ENCODE results near the gene PI4KA.
"Not testable (repeated sequence)": the region's sequence is repeated elsewhere in the genome, so short reads cannot be mapped to it uniquely, and the experiment has no call there.

The PI4KA gene

GRCh38 chr22:20825624-20826023 lies 33.0 kb downstream of the PI4KA start:
- TF ChIP-seq CTCF (IDR thresholded peaks at IDR 0.05) (no peak), ZFX (IDR thresholded peaks at IDR 0.05; ENCODE audit: borderline replicate concordance) (no peak)
- H3K27ac ChIP-seq = no peak overlapping the region

DNA sequence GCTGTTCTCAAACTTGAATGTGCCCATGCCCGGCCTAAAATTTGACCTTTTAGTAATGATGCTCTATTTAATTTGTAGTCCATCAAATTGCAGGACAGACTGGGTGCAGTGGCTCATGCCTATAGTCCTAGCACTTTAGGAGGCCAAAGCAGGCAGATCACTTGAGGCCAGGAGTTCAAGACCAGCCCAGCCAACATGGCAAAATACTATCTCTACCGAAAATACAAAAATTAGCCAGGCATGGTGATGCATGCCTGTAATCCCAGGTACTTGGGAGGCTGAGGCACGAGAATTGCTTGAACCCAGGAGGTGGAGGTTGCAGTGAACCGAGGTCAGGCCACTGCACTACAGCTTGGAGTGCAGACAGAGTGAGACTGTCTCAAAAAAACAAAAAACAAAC lies 33.4 kb downstream of the PI4KA start:
- H3K27ac ChIP-seq = not testable (repeated sequence)

DNA sequence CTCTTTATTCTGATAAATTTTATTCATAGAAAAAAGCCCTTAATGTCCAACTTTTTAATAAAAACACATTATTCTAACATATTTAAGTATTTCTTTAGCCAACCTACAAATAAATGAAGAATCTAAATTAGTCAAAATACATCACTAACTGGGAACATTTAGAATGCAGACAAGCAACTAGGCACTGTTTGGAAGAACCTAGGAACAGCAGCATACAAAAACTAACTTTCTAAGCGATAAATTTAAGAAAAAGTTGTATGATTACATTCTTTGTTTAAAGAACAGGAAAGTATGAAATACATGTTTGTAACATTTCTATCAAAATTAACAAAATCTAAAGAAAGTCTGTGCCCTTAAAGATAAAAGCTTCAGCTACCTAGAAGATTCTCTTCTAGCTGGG lies 35.3 kb downstream of the PI4KA start:
- H3K27ac ChIP-seq = no peak overlapping the region
- TF ChIP-seq ZFX (IDR thresholded peaks at IDR 0.05; ENCODE audit: borderline replicate concordance) (no peak), CTCF (IDR thresholded peaks at IDR 0.05) (no peak)

GRCh38 chr22:20822240-20822639 lies 36.4 kb downstream of the PI4KA start:
- TF ChIP-seq ZFX (IDR thresholded peaks at IDR 0.05; ENCODE audit: borderline replicate concordance) (no peak), CTCF (IDR thresholded peaks at IDR 0.05) (no peak)
- H3K27ac ChIP-seq = no peak overlapping the region

- H3K27ac ChIP-seq = not testable (repeated sequence)
These were observed 36.8 kb downstream of the PI4KA start for GRCh38 chr22:20821717-20822239.

- TF ChIP-seq ZFX (IDR thresholded peaks at IDR 0.05; ENCODE audit: borderline replicate concordance) (no peak), CTCF (IDR thresholded peaks at IDR 0.05) (no peak)
- no peak overlapping the region for H3K27ac ChIP-seq
These were observed 39.1 kb downstream of the PI4KA start for GRCh38 chr22:20819471-20819870.

GRCh38 chr22:20818471-20818870 lies 40.1 kb downstream of the PI4KA start:
- TF ChIP-seq ZFX (IDR thresholded peaks at IDR 0.05; ENCODE audit: borderline replicate concordance) = no peak
- no peak for TF ChIP-seq CTCF (IDR thresholded peaks at IDR 0.05)

GRCh38 chr22:20816559-20816958 lies 42.1 kb downstream of the PI4KA start:
- H3K27ac ChIP-seq = no peak overlapping the region
- TF ChIP-seq CTCF (IDR thresholded peaks at IDR 0.05) (no peak), ZFX (IDR thresholded peaks at IDR 0.05; ENCODE audit: borderline replicate concordance) (no peak)

More at GRCh38 chr22:20818471-20818870, 40.1 kb downstream of the PI4KA start:
- H3K27ac ChIP-seq = no peak overlapping the region
